ENCODE data around the gene APCS.

The APCS gene, protein sequence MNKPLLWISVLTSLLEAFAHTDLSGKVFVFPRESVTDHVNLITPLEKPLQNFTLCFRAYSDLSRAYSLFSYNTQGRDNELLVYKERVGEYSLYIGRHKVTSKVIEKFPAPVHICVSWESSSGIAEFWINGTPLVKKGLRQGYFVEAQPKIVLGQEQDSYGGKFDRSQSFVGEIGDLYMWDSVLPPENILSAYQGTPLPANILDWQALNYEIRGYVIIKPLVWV

DNA sequence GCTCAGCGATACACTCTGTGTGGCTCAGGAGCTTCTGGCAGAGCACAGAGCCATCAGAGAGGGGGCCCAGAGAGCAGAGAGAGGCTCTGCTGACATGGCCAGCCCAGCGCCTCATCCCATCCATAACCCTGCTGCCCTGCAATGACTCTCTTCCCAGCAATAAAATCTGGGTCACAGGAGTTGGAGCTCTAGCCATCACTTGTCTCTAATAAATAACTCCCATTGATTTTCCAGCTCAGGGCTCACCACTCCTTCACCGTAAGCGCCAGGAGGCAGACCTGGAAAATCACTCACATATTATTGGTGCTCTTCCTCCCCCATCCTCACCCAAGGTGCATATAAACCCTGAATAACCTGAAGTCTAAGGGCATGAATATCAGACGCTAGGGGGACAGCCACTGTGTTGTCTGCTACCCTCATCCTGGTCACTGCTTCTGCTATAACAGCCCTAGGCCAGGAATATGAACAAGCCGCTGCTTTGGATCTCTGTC, at the start of gene APCS:
Gene APCS (plus strand): TSS at position 366 of the 491 bp plus-strand sequence. CDS start 96 bp downstream, at position 462.
- no peak within 1 kb of the TSS for H3K4me3 ChIP-seq
- H3K27ac ChIP-seq: no peak within 1 kb of the TSS

- H3K27ac ChIP-seq: no peak overlapping the region
- H3K4me3 ChIP-seq: no peak overlapping the region
Measured at GRCh38 chr1:159548126-159548525, 39.5 kb upstream of the APCS start.

DNA sequence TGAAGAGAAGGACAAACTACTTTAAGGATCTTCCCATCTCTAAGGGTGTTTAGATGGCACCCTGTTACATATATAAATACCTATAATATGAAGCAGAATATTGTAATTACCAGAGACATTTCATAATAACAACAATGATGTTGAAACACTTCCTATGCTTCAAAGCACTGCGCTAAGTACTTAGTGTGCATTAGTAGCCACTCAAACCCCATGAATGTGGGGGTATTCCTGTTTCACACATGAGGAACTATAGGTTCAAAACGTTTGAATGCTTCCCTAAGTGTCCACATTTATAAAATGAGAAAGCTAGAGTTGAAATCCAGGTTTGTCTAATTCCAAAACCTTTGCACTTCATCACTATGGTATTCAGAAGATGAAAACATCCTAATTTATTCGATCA, 33.4 kb upstream of the APCS start:
- Histone ChIP-seq H3K27ac (no peak overlapping the region), H3K4me3 (no peak overlapping the region)

DNA sequence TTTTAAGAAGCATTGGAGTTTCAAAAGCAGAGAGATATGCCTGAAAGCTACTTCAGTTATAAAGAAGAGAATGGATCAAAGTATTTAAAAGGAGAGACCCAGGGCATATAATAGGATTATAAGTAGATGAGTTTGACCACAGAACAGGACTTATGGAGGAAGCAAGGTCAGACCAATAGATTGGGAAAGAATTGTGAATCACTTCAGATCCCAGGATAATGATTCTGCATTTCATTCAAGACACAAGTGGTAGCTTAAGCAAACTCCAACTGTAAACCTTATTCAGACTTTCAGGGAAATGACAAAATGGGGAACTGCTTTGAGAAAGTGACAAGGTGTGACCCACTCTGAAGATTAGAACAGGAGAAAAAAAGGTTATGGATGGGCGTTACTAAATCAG, 32.9 kb upstream of the APCS start:
- no peak overlapping the region for H3K27ac ChIP-seq
- H3K4me3 ChIP-seq: no peak overlapping the region

GRCh38 chr1:159556931-159557369, 30.7 kb upstream of the APCS start:
- H3K4me3 ChIP-seq: no peak overlapping the region
- no peak overlapping the region for H3K27ac ChIP-seq

- no peak overlapping the region for H3K27ac ChIP-seq
- H3K4me3 ChIP-seq: no peak overlapping the region
Measured at GRCh38 chr1:159560599-159560998, 27.0 kb upstream of the APCS start.

DNA sequence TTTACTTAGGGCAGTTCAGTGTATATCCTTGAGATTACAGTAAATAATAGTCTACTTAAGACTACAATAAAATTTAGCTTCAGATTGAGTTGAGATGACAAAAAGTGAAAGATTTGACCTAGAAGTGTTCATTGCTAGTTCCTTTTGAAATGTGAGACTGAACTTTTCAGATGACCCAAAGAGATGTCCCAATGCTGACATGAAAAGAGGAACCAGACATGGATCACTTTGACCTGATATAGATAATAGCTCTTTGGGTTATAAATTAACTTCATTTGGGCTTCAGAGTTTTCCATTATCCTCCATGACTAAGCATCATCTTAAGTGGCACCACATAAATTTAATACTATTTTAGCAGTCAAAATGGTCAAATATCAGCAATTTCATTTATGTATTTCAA, 26.1 kb upstream of the APCS start:
- no peak overlapping the region for H3K27ac ChIP-seq
- H3K4me3 ChIP-seq: no peak overlapping the region

DNA sequence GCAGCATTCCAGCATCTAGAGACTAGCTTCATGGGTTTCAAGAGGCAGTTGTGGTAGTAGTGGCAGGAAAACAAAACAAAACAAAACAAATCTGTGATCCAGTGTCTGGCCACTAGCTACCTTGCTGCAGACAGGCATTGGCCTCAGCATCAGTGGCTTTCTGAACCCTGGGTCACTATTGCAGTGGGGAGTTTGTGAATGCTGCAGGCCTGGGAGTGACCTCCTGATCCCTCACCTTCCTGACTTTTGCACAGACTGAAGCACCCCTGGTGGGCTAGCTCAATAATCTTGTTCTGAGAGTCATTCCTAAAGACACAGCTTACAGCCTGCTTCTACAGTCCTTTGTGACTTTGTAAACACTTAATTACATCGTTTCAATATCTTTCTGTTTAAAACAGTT, 24.9 kb upstream of the APCS start:
- no peak overlapping the region for H3K4me3 ChIP-seq
- no peak overlapping the region for H3K27ac ChIP-seq

- no peak overlapping the region for H3K4me3 ChIP-seq
- no peak overlapping the region for H3K27ac ChIP-seq
Measured at GRCh38 chr1:159577446-159577845, 10.2 kb upstream of the APCS start.

- Histone ChIP-seq H3K27ac (no peak overlapping the region), H3K4me3 (no peak overlapping the region)
Measured at GRCh38 chr1:159580340-159580739, 7.3 kb upstream of the APCS start.

DNA sequence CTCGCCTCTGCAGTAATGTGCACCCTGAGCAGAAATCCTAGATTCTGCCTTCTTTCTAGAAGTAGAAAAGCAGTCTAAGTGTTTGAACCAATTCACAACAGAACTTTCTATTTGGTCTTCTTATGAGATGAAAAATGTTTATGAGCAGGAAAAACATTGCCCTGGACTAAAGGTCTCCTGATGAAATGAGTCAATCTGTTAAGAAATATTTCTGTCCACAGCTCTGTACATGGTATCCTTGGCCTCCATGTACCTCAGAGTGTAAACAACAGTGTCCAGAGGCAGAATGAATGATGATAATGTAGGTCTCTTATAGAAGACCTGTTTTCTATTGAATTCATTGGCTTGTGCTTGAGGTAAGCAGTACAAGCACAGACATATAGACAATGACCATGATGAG, 6.2 kb upstream of the APCS start:
- Histone ChIP-seq H3K27ac (no peak overlapping the region), H3K4me3 (no peak overlapping the region)

GRCh38 chr1:159584536-159584935, 3.1 kb upstream of the APCS start:
- H3K27ac ChIP-seq: no peak overlapping the region
- H3K4me3 ChIP-seq: no peak overlapping the region

- H3K4me3 ChIP-seq: no peak overlapping the region
- H3K27ac ChIP-seq: no peak overlapping the region
Measured at GRCh38 chr1:159591981-159592380, 4.4 kb downstream of the APCS start.

DNA sequence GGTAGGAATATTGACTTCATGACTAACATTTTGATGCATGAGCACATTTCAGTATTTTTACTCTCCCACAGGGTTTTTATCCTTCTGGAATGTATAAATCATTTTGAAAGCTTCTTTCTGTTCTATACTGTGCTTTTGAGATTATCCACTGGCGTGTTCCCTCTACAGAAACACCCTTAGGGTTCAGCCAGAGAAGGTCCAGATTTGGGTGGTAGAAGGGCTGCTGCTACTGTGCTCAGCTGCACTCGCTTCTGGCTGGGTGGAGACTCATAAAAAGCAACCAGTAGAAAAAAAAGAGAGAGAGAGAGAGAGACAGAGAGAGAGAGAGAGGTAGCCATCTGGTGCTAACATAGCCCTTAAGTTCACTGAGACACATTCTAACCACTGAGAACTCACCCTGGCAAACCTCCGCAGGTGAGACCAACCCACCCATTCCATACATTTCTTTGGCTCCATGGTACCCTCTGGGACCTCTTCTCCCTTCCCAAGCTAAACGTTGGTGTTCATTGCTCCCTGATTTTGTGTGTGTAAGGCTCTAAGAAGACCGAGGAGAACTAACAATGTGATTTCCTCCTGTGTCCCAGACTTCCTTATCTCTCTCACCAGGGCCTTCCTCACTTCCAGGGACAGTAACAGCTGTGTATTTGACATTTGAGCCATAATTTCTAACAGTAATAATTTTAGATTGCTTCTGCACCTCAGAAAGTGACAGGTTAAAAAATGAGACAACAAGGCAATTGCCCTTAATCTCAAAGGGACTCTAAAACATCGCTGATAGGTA, 7.2 kb downstream of the APCS start:
- no peak overlapping the region for H3K27ac ChIP-seq
- no peak overlapping the region for H3K4me3 ChIP-seq

DNA sequence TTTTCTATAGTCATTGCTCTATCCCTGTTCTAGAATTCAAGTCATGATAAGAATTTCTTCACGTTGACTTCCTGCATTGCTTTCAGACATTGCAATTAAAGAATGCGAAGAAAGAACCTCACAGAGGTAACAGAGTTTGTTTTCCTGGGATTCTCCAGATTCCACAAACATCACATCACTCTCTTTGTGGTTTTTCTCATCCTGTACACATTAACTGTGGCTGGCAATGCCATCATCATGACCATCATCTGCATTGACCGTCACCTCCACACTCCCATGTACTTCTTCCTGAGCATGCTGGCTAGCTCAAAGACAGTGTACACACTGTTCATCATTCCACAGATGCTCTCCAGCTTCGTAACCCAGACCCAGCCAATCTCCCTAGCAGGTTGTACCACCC, 10.6 kb downstream of the APCS start:
- H3K4me3 ChIP-seq: no peak overlapping the region
- H3K27ac ChIP-seq: no peak overlapping the region

DNA sequence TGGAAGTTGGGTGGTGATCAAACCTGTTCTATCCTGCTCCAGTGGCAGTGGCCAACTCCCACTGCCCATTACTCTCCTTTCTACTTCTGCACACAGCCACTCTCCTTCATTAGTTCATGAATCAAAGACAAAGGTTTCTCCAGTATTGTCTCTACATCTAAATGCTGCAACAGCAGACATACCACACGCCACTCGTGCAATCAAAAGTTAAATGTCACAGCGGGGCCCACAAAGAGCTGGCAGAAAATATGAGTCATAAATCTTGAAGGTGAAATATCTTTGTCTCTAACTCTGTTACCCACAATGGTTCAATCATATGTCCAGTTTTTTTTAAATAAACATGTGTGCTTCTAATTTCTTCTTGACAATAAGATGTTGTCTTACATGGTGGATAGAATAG, 13.3 kb downstream of the APCS start:
- Histone ChIP-seq H3K4me3 (no peak overlapping the region), H3K27ac (no peak overlapping the region)

- H3K27ac ChIP-seq: no peak overlapping the region
- no peak overlapping the region for H3K4me3 ChIP-seq
Measured at GRCh38 chr1:159602501-159602999, 14.9 kb downstream of the APCS start.

DNA sequence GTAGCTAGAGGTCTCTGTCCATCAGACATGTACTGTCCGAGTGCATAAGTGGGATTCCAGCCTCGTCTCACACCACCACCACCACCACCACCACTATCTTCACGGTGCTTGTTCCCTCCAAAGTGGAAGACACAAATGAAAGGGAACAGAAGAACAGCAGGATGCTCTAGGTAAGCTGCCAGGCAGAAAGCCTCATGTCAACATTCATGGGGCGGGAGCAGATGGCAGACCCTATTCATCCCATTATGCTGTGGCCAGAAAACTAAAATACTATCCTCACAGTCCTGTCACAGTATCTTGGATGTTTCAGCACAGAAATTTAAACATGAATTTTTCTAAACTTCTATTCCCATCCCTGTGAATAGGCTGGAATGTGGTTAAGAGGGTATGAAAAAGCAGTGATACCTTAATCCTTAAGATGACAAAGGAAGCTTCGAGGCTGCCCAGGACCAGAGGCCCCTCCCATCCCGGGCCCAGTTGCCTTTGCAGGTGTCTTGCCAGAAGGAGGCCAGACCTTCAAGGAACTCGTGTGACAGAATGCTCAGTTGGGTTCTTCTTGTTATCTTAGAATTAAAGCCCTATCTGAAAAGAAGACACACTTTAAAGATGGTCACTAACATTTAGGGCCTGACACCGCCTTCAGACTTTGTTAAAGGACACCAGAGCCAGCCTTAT, 24.7 kb downstream of the APCS start:
- H3K27ac ChIP-seq: no peak overlapping the region
- no peak overlapping the region for H3K4me3 ChIP-seq

DNA sequence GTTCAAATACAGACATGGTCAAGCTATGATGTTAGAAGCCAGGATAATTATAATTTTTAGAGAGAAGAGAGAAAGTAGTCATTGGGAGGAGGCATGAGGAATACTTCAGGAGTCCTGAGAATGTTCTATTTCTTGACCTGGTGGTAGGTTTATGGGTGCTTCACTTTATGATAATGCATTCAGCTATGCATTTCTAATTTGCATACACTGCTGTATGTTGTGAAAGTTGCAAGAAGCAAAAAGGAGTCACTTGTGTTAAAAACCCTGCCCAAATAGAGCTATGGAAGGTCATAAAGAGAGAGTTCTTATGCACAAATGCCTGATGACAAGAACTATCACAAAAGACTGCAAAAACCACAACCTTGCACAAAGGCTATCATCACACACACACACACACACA, 45.3 kb downstream of the APCS start:
- no peak overlapping the region for H3K27ac ChIP-seq
- no peak overlapping the region for H3K4me3 ChIP-seq

All from skin epidermis (tissue), 12 donors.